ENCODE data around the gene RAB29. TPM values are rescaled to one million over a fixed set of nuclear protein-coding genes. Genes with fewer than 3 reads are reported as not detected.

Gene RAB29
- total RNA-seq, 5 donors from 2014 or later (not counting 1 experiment from before 2014, with no cell fraction given), result 32.5 to 64.6 (median 46.8) TPM

DNA sequence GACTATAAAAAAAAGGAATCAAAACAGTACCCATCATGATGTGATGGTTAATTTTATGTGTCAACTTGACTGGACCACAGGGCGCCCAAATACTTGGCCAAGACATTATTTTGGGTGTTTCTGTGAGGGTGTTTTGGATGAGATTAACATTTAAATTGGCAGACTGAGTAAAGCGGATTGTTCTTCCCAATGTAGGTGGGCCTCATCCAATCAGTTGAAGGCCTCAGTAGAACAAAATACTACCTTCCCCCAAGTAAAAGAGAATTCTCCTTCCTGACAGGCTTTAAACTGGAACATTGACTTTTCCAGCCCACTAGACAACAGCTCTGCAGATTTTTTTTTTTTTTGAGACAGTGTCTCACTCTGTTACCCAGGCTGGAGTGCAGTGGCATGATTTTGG is 10.7 kb downstream of the RAB29 start:
- Mint-ChIP-seq H3K4me1 (peaks cover 0 to 9% (median 0%) of the 10 kb centered on the region in 3 donors), H3K4me3 (no peak overlapping the region), H3K27me3 (no peaks in the 10 kb centered on the region), H3K36me3 (peaks cover 24% of the 10 kb centered on the region), H3K9me3 (no peaks in the 10 kb centered on the region), H3K27ac (peak overlapping the region in 1 of 2 donors; percentile 19)
- DNase-seq (no peak), ATAC-seq (replicated peaks in 1 of 4) (no peak)
- ChIA-PET CTCF (no interaction called here), POLR2A (no interaction called here)
- Histone ChIP-seq H3K4me3 (ENCODE audit: control insufficient read depth in 1 of 2, extremely low read depth in 1 of 2, low read length in 1 of 2) (no peak overlapping the region), H3K9me3 (no peaks in the 10 kb centered on the region), H3K27me3 (replicated peaks in 1 of 2; ENCODE audit: control insufficient read depth in 2 of 2, extremely low read depth in 1 of 2, insufficient read depth in 2 of 2, low read length in 1 of 2) (no peaks in the 10 kb centered on the region), H3K36me3 (ENCODE audit: control insufficient read depth in 2 of 2, extremely low read depth in 1 of 2, insufficient read depth in 1 of 2, low read length in 1 of 2) (peaks cover 0 to 29% of the 10 kb centered on the region in 2 donors), H3K27ac (ENCODE audit: low read length) (no peak overlapping the region), H3K4me1 (ENCODE audit: control insufficient read depth in 1 of 2, extremely low read depth in 1 of 2, insufficient read depth in 2 of 2, low read length in 2 of 2) (no peaks in the 10 kb centered on the region)
- 100% methylated on average over 1 of the region's 2 CpGs for WGBS (ENCODE audit: insufficient coverage)

DNA sequence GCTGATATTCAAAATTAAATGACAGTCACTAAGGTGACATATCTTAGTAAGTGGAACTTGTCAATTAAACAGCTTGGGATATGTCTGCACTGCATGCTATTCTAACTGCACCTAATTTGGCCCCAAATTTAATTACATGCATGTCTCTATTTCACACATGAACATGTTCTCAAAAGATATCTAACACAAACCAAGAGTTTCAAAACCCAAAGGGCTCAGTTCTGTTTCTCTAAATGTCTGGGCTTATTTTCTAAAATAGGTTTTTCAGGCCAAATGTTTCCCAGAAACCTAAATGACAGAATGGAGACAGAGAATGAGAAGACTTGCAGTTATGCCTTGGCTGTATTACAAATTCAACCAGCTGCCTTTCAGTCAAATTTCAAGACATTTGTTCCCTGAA is 11.3 kb downstream of the RAB29 start:
- no peak overlapping the region for H3K4me3 ChIP-seq (ENCODE audit: control insufficient read depth in 1 of 2, extremely low read depth in 1 of 2, low read length in 1 of 2)
- ChIA-PET CTCF (interaction anchor here in 1 of 2 donors (0.6 to 1.1 kb wide), 2 partner anchors 9 to 66 kb away, joined by 3 to 4 read pairs; no protein-coding TSS in a partner anchor), POLR2A (interaction anchor here in 1 of 2 donors (0.6 kb wide), 1 partner anchor 10 kb away, joined by 4 read pairs; no protein-coding TSS in a partner anchor)
- no peak overlapping the region for H3K27ac ChIP-seq (ENCODE audit: low read length)
- Mint-ChIP-seq H3K4me1 (peaks cover 0 to 9% (median 0%) of the 10 kb centered on the region in 3 donors), H3K36me3 (peaks cover 20% of the 10 kb centered on the region), H3K9me3 (no peaks in the 10 kb centered on the region), H3K27ac (no peak overlapping the region), H3K4me3 (no peak overlapping the region), H3K27me3 (no peaks in the 10 kb centered on the region)
- no peaks in the 10 kb centered on the region for H3K4me1 ChIP-seq (ENCODE audit: control insufficient read depth in 1 of 2, extremely low read depth in 1 of 2, insufficient read depth in 2 of 2, low read length in 2 of 2)
- H3K27me3 ChIP-seq (replicated peaks in 1 of 2; ENCODE audit: control insufficient read depth in 2 of 2, extremely low read depth in 1 of 2, insufficient read depth in 2 of 2, low read length in 1 of 2), result no peaks in the 10 kb centered on the region
- H3K9me3 ChIP-seq, result no peaks in the 10 kb centered on the region
- ATAC-seq (replicated peaks in 1 of 4), result no peak
- peaks cover 0 to 24% of the 10 kb centered on the region in 2 donors for H3K36me3 ChIP-seq (ENCODE audit: control insufficient read depth in 2 of 2, extremely low read depth in 1 of 2, insufficient read depth in 1 of 2, low read length in 1 of 2)
- DNase-seq, result no peak

DNA sequence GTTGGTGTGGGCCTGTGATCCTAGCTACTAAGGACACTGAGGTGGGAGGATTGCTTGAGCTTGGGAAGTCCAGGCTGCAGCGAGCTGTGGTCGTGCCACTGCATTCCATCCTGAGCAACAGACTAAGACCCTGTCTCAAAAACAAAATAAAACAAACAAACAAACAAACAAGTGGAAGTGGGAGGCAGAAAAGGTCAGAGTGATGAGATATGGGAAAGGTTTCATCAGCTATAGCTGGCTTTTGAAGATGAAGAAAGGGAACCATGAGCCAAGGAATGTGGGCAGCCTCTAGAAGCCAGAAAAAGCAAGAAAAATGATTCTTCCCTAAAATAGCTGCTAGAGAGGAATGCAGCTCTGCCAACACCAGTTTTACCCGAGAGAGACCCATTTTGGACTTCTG is 14.7 kb downstream of the RAB29 start:
- H3K27ac Mint-ChIP-seq, result peak overlapping the region in 1 of 2 donors; percentile 61
- ChIA-PET CTCF (interaction anchor here in 1 of 2 donors (0.6 to 0.7 kb wide), 2 partner anchors 21 to 57 kb away, joined by 3 read pairs; no protein-coding TSS in a partner anchor), POLR2A (interaction anchor here (0.5 to 0.6 kb wide), 2 partner anchors 19 to 37 kb away, joined by 3 to 4 read pairs; no protein-coding TSS in a partner anchor)
- H3K9me3 Mint-ChIP-seq, result no peaks in the 10 kb centered on the region
- Histone ChIP-seq H3K27ac (ENCODE audit: low read length) (no peak overlapping the region), H3K36me3 (ENCODE audit: control insufficient read depth in 2 of 2, extremely low read depth in 1 of 2, insufficient read depth in 1 of 2, low read length in 1 of 2) (peaks cover 0 to 9% of the 10 kb centered on the region in 2 donors), H3K4me1 (ENCODE audit: control insufficient read depth in 1 of 2, extremely low read depth in 1 of 2, insufficient read depth in 2 of 2, low read length in 2 of 2) (no peaks in the 10 kb centered on the region), H3K9me3 (no peaks in the 10 kb centered on the region), H3K4me3 (ENCODE audit: control insufficient read depth in 1 of 2, extremely low read depth in 1 of 2, low read length in 1 of 2) (no peak overlapping the region), H3K27me3 (replicated peaks in 1 of 2; ENCODE audit: control insufficient read depth in 2 of 2, extremely low read depth in 1 of 2, insufficient read depth in 2 of 2, low read length in 1 of 2) (no peaks in the 10 kb centered on the region)
- H3K4me3 Mint-ChIP-seq, result no peak overlapping the region
- no peaks in the 10 kb centered on the region for H3K27me3 Mint-ChIP-seq
- peaks cover 13% of the 10 kb centered on the region for H3K36me3 Mint-ChIP-seq
- ATAC-seq (replicated peaks in 1 of 4), result no peak
- H3K4me1 Mint-ChIP-seq, result no peaks in the 10 kb centered on the region
- DNase-seq, result no peak
- no CpG with 5 or more reads among the region's 3 CpGs for WGBS (ENCODE audit: insufficient coverage)

DNA sequence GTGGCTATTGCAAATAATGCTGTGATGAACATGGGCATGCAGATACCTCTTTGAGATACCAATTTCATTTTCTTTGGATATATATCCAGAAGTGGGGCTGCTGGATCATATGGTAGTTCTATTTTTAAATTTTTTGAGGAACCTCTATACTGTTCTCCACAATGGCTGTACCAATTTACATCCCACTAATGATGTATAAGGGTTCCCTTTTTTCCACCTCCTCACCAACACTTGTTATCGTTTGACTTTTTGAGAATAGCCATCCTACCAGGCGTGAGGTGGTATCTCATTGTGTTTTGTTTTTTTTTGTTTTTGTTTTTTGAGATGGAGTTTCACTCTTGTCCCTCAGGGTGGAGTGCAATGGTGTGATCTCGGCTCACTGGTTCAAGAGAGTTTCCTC is 18.7 kb downstream of the RAB29 start:
- H3K27me3 ChIP-seq (replicated peaks in 1 of 2; ENCODE audit: control insufficient read depth in 2 of 2, extremely low read depth in 1 of 2, insufficient read depth in 2 of 2, low read length in 1 of 2), result no peaks in the 10 kb centered on the region
- ChIA-PET CTCF (no interaction called here), POLR2A (no interaction called here)
- H3K4me1 Mint-ChIP-seq, result peaks cover 0 to 2% (median 0%) of the 10 kb centered on the region in 3 donors
- H3K27ac Mint-ChIP-seq, result no peak overlapping the region
- H3K9me3 Mint-ChIP-seq, result no peaks in the 10 kb centered on the region
- no peak overlapping the region for H3K4me3 ChIP-seq (ENCODE audit: control insufficient read depth in 1 of 2, extremely low read depth in 1 of 2, low read length in 1 of 2)
- H3K27ac ChIP-seq (ENCODE audit: low read length), result no peak overlapping the region
- WGBS (ENCODE audit: insufficient coverage), result no CpG with 5 or more reads among the region's 3 CpGs
- no peaks in the 10 kb centered on the region for H3K9me3 ChIP-seq
- no peaks in the 10 kb centered on the region for H3K27me3 Mint-ChIP-seq
- H3K4me1 ChIP-seq (ENCODE audit: control insufficient read depth in 1 of 2, extremely low read depth in 1 of 2, insufficient read depth in 2 of 2, low read length in 2 of 2), result no peaks in the 10 kb centered on the region
- H3K36me3 ChIP-seq (ENCODE audit: control insufficient read depth in 2 of 2, extremely low read depth in 1 of 2, insufficient read depth in 1 of 2, low read length in 1 of 2), result peaks cover 0 to 5% of the 10 kb centered on the region in 2 donors
- no peak for DNase-seq
- no peak overlapping the region for H3K4me3 Mint-ChIP-seq
- ATAC-seq (replicated peaks in 1 of 4), result no peak
- peaks cover 8% of the 10 kb centered on the region for H3K36me3 Mint-ChIP-seq

DNA sequence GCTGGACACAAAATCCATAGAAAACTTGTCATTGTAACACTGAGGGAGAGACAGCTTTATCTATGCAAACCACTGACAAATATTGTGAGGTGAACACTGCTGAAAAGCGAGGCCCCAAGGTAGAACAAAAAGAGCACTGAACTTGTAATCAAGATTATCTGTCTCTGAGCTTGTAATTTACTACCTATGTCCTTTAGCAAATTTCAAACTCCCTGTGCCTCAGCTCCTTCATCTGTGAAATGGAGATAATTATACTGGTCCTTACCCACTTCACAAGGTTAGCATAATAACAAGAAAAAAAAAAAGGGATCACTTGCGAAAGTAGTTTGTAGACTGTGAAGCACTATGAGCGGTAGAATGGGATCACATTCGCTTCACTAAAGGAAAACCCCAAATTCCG is 20.4 kb downstream of the RAB29 start:
- no peak overlapping the region for H3K27ac Mint-ChIP-seq
- peaks cover 0 to 8% (median 7%) of the 10 kb centered on the region in 3 donors for H3K4me1 Mint-ChIP-seq
- ChIA-PET POLR2A (no interaction called here), CTCF (interaction anchor here in 1 of 2 donors (0.5 to 0.6 kb wide), 2 partner anchors 18 to 223 kb away, joined by 3 to 5 read pairs; no protein-coding TSS in a partner anchor)
- H3K36me3 ChIP-seq (ENCODE audit: control insufficient read depth in 2 of 2, extremely low read depth in 1 of 2, insufficient read depth in 1 of 2, low read length in 1 of 2), result peaks cover 0 to 5% of the 10 kb centered on the region in 2 donors
- peaks cover 2 to 5% of the 10 kb centered on the region in 2 experiments for H3K4me1 ChIP-seq (ENCODE audit: control insufficient read depth in 1 of 2, extremely low read depth in 1 of 2, insufficient read depth in 2 of 2, low read length in 2 of 2)
- no peaks in the 10 kb centered on the region for H3K9me3 ChIP-seq
- H3K36me3 Mint-ChIP-seq, result peaks cover 4% of the 10 kb centered on the region
- no peak overlapping the region for H3K27ac ChIP-seq (ENCODE audit: low read length)
- H3K27me3 ChIP-seq (replicated peaks in 1 of 2; ENCODE audit: control insufficient read depth in 2 of 2, extremely low read depth in 1 of 2, insufficient read depth in 2 of 2, low read length in 1 of 2), result no peaks in the 10 kb centered on the region
- no peaks in the 10 kb centered on the region for H3K27me3 Mint-ChIP-seq
- H3K4me3 ChIP-seq (ENCODE audit: control insufficient read depth in 1 of 2, extremely low read depth in 1 of 2, low read length in 1 of 2), result no peak overlapping the region
- no peak for ATAC-seq (replicated peaks in 1 of 4)
- no peak for DNase-seq
- H3K9me3 Mint-ChIP-seq, result no peaks in the 10 kb centered on the region
- 100% methylated on average over 3 of the region's 5 CpGs for WGBS (ENCODE audit: insufficient coverage)
- no peak overlapping the region for H3K4me3 Mint-ChIP-seq

DNA sequence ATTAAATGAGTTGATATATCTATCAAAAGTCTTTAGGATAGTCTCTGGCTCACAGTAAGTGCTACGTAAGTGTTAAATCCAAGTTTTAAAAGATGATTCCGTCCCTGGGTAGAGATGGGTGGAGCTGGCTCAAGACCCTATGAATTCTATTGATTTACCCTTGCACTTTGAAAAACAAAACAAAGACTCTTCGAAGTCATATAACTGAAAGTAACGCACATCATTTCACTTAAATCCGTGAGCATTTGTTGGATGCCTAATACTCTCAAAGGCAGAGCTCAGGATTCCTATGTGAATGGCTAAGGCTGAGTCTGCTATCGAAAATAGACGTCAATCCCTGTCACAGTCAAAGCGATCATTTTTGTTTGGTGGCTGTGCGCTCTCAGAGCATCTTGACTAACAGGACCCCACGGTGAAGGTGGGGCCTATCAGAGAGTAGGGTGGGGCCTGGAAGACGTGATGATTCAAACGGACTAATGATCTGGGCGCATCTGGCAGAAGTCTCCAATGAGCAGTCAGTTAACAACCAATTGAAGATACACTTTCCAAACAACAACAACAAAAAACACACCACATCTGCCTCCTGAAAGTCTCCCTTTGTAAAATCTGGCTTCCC is 24.1 kb downstream of the RAB29 start:
- no peaks in the 10 kb centered on the region for H3K9me3 ChIP-seq
- Mint-ChIP-seq H3K36me3 (no peaks in the 10 kb centered on the region), H3K27me3 (no peaks in the 10 kb centered on the region), H3K4me1 (peaks cover 28 to 35% (median 33%) of the 10 kb centered on the region in 3 donors), H3K9me3 (no peaks in the 10 kb centered on the region), H3K27ac (peak overlapping the region; percentile 96 to 99), H3K4me3 (peak overlapping the region; percentile 93 to 95 (median 93))
- H3K4me3 ChIP-seq (ENCODE audit: control insufficient read depth in 1 of 2, extremely low read depth in 1 of 2, low read length in 1 of 2), result no peak overlapping the region
- DNase-seq (peak in 1 of 35 experiments; percentile 54), ATAC-seq (replicated peaks in 1 of 4) (no peak)
- peaks cover 0 to 5% of the 10 kb centered on the region in 2 donors for H3K36me3 ChIP-seq (ENCODE audit: control insufficient read depth in 2 of 2, extremely low read depth in 1 of 2, insufficient read depth in 1 of 2, low read length in 1 of 2)
- no peak overlapping the region for H3K27ac ChIP-seq (ENCODE audit: low read length)
- CTCF ChIA-PET, result no interaction called here
- no peaks in the 10 kb centered on the region for H3K27me3 ChIP-seq (replicated peaks in 1 of 2; ENCODE audit: control insufficient read depth in 2 of 2, extremely low read depth in 1 of 2, insufficient read depth in 2 of 2, low read length in 1 of 2)
- 100% methylated on average over 6 of the region's 13 CpGs for WGBS (ENCODE audit: insufficient coverage)
- POLR2A ChIA-PET, result interaction anchor here in 1 of 2 donors (0.5 kb wide), 1 partner anchor 33 kb away, joined by 3 read pairs; no protein-coding TSS in a partner anchor
- peaks cover 8 to 23% of the 10 kb centered on the region in 2 experiments for H3K4me1 ChIP-seq (ENCODE audit: control insufficient read depth in 1 of 2, extremely low read depth in 1 of 2, insufficient read depth in 2 of 2, low read length in 2 of 2)

Measured in T-cell (primary cell).